ENCODE measurements around the gene ADCY3.

DNA sequence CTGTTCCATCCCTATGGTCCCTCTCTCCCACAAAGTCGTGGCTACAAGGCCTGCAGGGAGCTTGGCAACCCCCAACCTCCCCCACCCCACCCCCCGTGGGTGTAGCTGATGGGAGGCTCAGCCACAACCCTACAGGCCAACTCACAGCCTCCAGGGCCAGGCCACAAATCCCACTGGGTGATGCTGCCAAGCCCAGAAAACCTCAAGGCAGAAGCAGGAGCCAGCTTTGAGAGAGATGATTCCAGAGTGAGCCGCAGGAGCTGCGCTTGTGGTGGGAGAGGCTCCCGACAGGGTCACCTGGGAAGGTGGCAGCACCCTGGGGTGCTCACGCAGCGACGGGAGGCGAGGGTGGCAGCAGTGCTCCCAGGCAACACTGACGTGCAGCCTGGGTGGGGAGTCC, 44.8 kb downstream of the ADCY3 start:
- TF ChIP-seq, protein P1, sequence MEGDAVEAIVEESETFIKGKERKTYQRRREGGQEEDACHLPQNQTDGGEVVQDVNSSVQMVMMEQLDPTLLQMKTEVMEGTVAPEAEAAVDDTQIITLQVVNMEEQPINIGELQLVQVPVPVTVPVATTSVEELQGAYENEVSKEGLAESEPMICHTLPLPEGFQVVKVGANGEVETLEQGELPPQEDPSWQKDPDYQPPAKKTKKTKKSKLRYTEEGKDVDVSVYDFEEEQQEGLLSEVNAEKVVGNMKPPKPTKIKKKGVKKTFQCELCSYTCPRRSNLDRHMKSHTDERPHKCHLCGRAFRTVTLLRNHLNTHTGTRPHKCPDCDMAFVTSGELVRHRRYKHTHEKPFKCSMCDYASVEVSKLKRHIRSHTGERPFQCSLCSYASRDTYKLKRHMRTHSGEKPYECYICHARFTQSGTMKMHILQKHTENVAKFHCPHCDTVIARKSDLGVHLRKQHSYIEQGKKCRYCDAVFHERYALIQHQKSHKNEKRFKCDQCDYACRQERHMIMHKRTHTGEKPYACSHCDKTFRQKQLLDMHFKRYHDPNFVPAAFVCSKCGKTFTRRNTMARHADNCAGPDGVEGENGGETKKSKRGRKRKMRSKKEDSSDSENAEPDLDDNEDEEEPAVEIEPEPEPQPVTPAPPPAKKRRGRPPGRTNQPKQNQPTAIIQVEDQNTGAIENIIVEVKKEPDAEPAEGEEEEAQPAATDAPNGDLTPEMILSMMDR (optimal IDR thresholded peaks at IDR 0.05 in 1 of 3, IDR thresholded peaks at IDR 0.05 in 1 of 3, conservative IDR thresholded peaks at IDR 0.05 in 1 of 3; ENCODE audit: extremely low read depth in 1 of 3, insufficient read depth in 2 of 3, low read length in 3 of 3), result no peak
- no peak for TF ChIP-seq EZH2 (IDR thresholded peaks at IDR 0.05; ENCODE audit: low read length)

All from keratinocyte (primary cell).